HEK293T (cell line): ENCODE measurements around the gene ANKRD65.

ENCODE experiments used
- ELF4 ChIP-seq: fragments of 450-650 bp; IDR thresholded peaks from 2 replicates; pipeline ENCODE4 v1.6.1; 2017; ENCODE audit warnings: antibody characterized with exemption
- FOXA1 ChIP-seq: fragments of 450-650 bp; IDR thresholded peaks from 2 replicates; pipeline ENCODE4 v1.6.1; 2016; ENCODE audit warnings: mild to moderate bottlenecking
- FOXM1 ChIP-seq: fragments of 450-650 bp; IDR thresholded peaks from 2 replicates; pipeline ENCODE4 v1.6.1; 2017; ENCODE audit warnings: mild to moderate bottlenecking, borderline replicate concordance
- HDGF ChIP-seq: fragments of 450-650 bp; IDR thresholded peaks from 2 replicates; pipeline ENCODE4 v1.6.1; 2017; ENCODE audit warnings: antibody characterized with exemption, borderline replicate concordance
- LEF1 ChIP-seq: fragments of 450-650 bp; IDR thresholded peaks from 2 replicates; pipeline ENCODE4 v1.6.1; 2017; ENCODE audit warnings: mild to moderate bottlenecking, borderline replicate concordance
- SP1 ChIP-seq: fragments of 450-650 bp; IDR thresholded peaks from 2 replicates; pipeline ENCODE4 v1.6.1; 2017

GRCh38 chr1:1430114-1430982 lies 9.3 kb upstream of the ANKRD65 start:
- TF ChIP-seq HDGF: no peak
- TF ChIP-seq ELF4: no peak
- TF ChIP-seq LEF1: no peak
- TF ChIP-seq FOXA1: no peak
- TF ChIP-seq SP1: no peak
- no peak for TF ChIP-seq FOXM1
